HepG2 (cell line): Measurements from ENCODE around the gene YIF1A. TPM values are rescaled to one million over a fixed set of nuclear protein-coding genes. Genes with fewer than 3 reads are reported as not detected.

ENCODE experiments used
- ARHGAP35 ChIP-seq: sonication (generic); formaldehyde crosslinking; IDR thresholded peaks from 2 replicates; pipeline ENCODE4 v1.9.0; 2022; ENCODE audit warnings: mild to moderate bottlenecking, inconsistent platforms, moderate library complexity, missing genetic modification reagents, borderline replicate concordance
- CEBPG ChIP-seq: IDR thresholded peaks from 2 replicates; pipeline ENCODE4 v1.6.1; 2016
- CENPX ChIP-seq: sonication (generic); formaldehyde crosslinking; IDR thresholded peaks from 2 replicates; pipeline ENCODE4 v1.9.0; 2021; ENCODE audit warnings: mild to moderate bottlenecking, missing genetic modification reagents, moderate library complexity
- ERF ChIP-seq: IDR thresholded peaks from 2 replicates; pipeline ENCODE4 v1.6.1; 2018; ENCODE audit warnings: missing biosample characterization, missing genetic modification reagents
- FOXK1 ChIP-seq: sonication (generic); formaldehyde crosslinking; IDR thresholded peaks from 2 replicates; pipeline ENCODE4 v1.4.0; 2020; ENCODE audit warnings: low read depth, missing genetic modification reagents, borderline replicate concordance
- KAT7 ChIP-seq: IDR thresholded peaks from 2 replicates; pipeline ENCODE4 v1.6.1; 2018; ENCODE audit warnings: borderline replicate concordance, missing compliant biosample characterization
- KLF11 ChIP-seq: IDR thresholded peaks from 2 replicates; pipeline ENCODE4 v1.6.1; 2016; ENCODE audit warnings: missing compliant biosample characterization
- MEF2D ChIP-seq: sonication (generic); formaldehyde crosslinking; IDR thresholded peaks from 2 replicates; pipeline ENCODE4 v1.5.1; 2020; ENCODE audit warnings: mild to moderate bottlenecking, missing genetic modification reagents
- MIXL1 ChIP-seq: IDR thresholded peaks from 2 replicates; pipeline ENCODE4 v1.6.1; 2016
- MXI1 ChIP-seq: IDR thresholded peaks from 3 replicates; pipeline ENCODE4 v1.6.1; 2012; ENCODE audit warnings: low read depth, low read length, inconsistent platforms, borderline replicate concordance
- NBN ChIP-seq: fragments of 450-650 bp; conservative IDR thresholded peaks from 2 replicates; pipeline ENCODE4 v1.6.1; 2017
- NFYC ChIP-seq: IDR thresholded peaks from 2 replicates; pipeline ENCODE4 v1.6.1; 2016; ENCODE audit warnings: missing genetic modification reagents, missing compliant biosample characterization
- ONECUT2 ChIP-seq: sonication (generic); formaldehyde crosslinking; IDR thresholded peaks from 2 replicates; pipeline ENCODE4 v1.4.0; 2020; ENCODE audit warnings: missing genetic modification reagents
- POLR2A ChIP-seq, 2 experiments: IDR thresholded peaks; 2 replicates each; pipeline ENCODE4 v1.6.1; 2011; ENCODE audit warnings: low read depth in 2 of 2, low read length in 2 of 2, mild to moderate bottlenecking in 1 of 2, moderate library complexity in 1 of 2; ENCODE audit not compliant: insufficient read depth in 1 of 2
- RBAK ChIP-seq: sonication (generic); formaldehyde crosslinking; IDR thresholded peaks from 2 replicates; pipeline ENCODE4 v1.5.1; 2020; ENCODE audit warnings: mild to moderate bottlenecking, missing genetic modification reagents
- XBP1 ChIP-seq: sonication (generic); formaldehyde crosslinking; IDR thresholded peaks from 2 replicates; pipeline ENCODE4 v1.5.0; 2020; ENCODE audit warnings: missing genetic modification reagents
- ZEB1 ChIP-seq: IDR thresholded peaks from 2 replicates; pipeline ENCODE4 v1.6.1; 2012; ENCODE audit warnings: mild to moderate bottlenecking, low read depth, inconsistent platforms; ENCODE audit not compliant: insufficient replicate concordance
- ZMYM2 ChIP-seq: sonication (generic); formaldehyde crosslinking; IDR thresholded peaks from 2 replicates; pipeline ENCODE4 v1.8.0; 2022; ENCODE audit warnings: mild to moderate bottlenecking, missing genetic modification reagents
- ZNF430 ChIP-seq: sonication (generic); formaldehyde crosslinking; IDR thresholded peaks from 2 replicates; pipeline ENCODE4 v1.9.0; 2021; ENCODE audit warnings: mild to moderate bottlenecking, missing genetic modification reagents
- ZNF547 ChIP-seq: sonication (generic); formaldehyde crosslinking; IDR thresholded peaks from 2 replicates; pipeline ENCODE4 v1.5.1; 2020; ENCODE audit warnings: mild to moderate bottlenecking, missing genetic modification reagents
- ZNF562 ChIP-seq: sonication (generic); formaldehyde crosslinking; IDR thresholded peaks from 2 replicates; pipeline ENCODE4 v1.8.0; 2022; ENCODE audit warnings: missing genetic modification reagents, borderline replicate concordance
- ZNF792 ChIP-seq: IDR thresholded peaks from 2 replicates; pipeline ENCODE4 v1.6.1; 2016
- polyA plus RNA-seq, 8 experiments: library from polyadenylated mRNA; depleted of rRNA in 3 of 8; stranded (reverse) in 7 of 8; unstranded in 1 of 8; fragments of >200 nt; fragmentation: Illumina TruSeq in 4 of 8; extraction: Trizol in 4 of 8; gene quantifications; 2 replicates each; pipeline versions ENCODE4 v1.2.1 to v1.2.3, GENCODE V29; 2011 to 2016; ENCODE audit warnings: low read depth in 4 of 8, missing spikeins in 1 of 8, mixed read lengths in 1 of 8; ENCODE audit not compliant: insufficient read depth in 1 of 8
- total RNA-seq, 5 experiments: library from RNA; depleted of rRNA; stranded (reverse); fragments of >200 nt; fragmentation: Illumina TruSeq; extraction: Trizol; gene quantifications; 2 replicates each; pipeline ENCODE4 v1.2.3, GENCODE V29; 2016; ENCODE audit warnings: low read depth in 1 of 5
- TF ChIP-seq, protein P1 (sequence below), 2 experiments: fragments of 450-650 bp in 1 of 2; sonication (generic) in 1 of 2; formaldehyde crosslinking; IDR thresholded peaks; 2 replicates each; pipeline versions ENCODE4 v1.5.0 to v1.8.0; 2020 to 2022; ENCODE audit warnings: mild to moderate bottlenecking in 1 of 2, missing genetic modification reagents in 1 of 2
- TF ChIP-seq, protein P2 (sequence below): sonication (generic); formaldehyde crosslinking; IDR thresholded peaks from 2 replicates; pipeline ENCODE4 v1.8.1; 2023; ENCODE audit warnings: mild to moderate bottlenecking, missing genetic modification reagents
- TF ChIP-seq, protein P3 (sequence below): IDR thresholded peaks from 2 replicates; pipeline ENCODE4 v1.6.1; 2016; ENCODE audit warnings: missing biosample characterization, missing genetic modification reagents, low read depth
- TF ChIP-seq, protein P4 (sequence below): sonication (generic); IDR thresholded peaks from 2 replicates; pipeline ENCODE4 v1.6.1; 2016; ENCODE audit warnings: low read depth, borderline replicate concordance
- TF ChIP-seq, protein P5 (sequence below): sonication (generic); formaldehyde crosslinking; IDR thresholded peaks from 2 replicates; pipeline ENCODE4 v1.8.0; 2022; ENCODE audit warnings: mild to moderate bottlenecking, missing genetic modification reagents

Gene YIF1A
- total and polyA plus RNA-seq, 2 of the 13 experiments (the other 11 are each of a cell fraction or from before 2014, with no cell fraction given): 133 to 145 TPM

DNA sequence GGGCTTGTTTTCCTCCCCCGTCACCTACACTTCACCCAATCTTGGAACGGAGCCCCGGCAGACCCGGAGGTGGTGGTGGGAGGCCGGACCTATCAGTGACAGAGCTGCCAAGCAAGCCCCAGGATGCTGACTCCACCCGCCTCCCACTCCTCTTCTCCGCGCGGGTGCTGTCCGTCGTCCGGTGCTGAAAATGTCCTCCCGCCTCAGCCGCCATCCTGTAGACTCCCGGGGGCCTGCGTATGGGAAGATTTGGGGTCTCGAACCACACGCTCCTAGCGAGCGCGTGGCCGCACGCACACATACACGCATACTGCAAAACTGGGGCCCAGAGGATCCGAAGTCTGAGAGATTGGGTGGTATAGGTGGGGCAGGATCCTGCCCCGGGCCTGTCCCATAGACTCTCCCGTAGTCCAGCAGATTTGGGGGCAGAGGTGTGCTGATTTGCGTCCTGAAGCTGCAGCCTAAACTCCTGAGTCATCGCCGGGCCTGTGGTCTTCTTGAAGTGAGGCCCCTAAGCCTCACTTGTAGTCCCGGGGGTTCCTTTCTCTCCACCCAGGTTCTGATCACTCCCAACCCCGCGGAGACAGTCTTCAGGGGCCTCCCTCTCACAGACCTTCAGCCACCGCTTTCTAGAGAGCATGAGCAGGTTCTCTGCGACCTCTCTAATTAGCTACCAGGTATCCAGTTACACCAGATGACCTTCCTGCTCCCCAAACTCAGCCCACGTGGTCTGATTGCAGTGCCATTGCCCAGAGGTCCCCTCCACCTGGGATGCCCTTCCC is 796 bp upstream of the YIF1A start (continued):
- no peak for TF ChIP-seq ONECUT2 (CRISPR knock-in tag)
- no peak for TF ChIP-seq NFYC
- peak; percentile 82 for TF ChIP-seq ZNF547 (CRISPR knock-in tag)
- peak; percentile 89 for TF ChIP-seq ZNF430 (CRISPR knock-in tag)
- 0 out of 2 replicates have a peak, but pooled peaks have one; percentile 73 for TF ChIP-seq ARHGAP35
- 0 out of 2 replicates have a peak, but pooled peaks have one; percentile 36 for TF ChIP-seq ZNF562
- TF ChIP-seq, protein P1, sequence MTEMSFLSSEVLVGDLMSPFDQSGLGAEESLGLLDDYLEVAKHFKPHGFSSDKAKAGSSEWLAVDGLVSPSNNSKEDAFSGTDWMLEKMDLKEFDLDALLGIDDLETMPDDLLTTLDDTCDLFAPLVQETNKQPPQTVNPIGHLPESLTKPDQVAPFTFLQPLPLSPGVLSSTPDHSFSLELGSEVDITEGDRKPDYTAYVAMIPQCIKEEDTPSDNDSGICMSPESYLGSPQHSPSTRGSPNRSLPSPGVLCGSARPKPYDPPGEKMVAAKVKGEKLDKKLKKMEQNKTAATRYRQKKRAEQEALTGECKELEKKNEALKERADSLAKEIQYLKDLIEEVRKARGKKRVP (CRISPR knock-in tag; IDR thresholded peaks at IDR 0.05): peak in 1 of 2 experiments; percentile 41; a peak in 1 of 4 replicates
- TF ChIP-seq ZEB1: no peak
- no peak for TF ChIP-seq CENPX (CRISPR knock-in tag)
- no peak for TF ChIP-seq NBN
- 0 out of 2 replicates have a peak, but pooled peaks have one; percentile 35 for TF ChIP-seq ZMYM2 (CRISPR knock-in tag)
- peak; percentile 28; the same call in 1 of the 2 replicates for TF ChIP-seq MIXL1 (CRISPR knock-in tag)
- TF ChIP-seq KLF11 (CRISPR knock-in tag): no peak
- no peak for TF ChIP-seq POLR2A (IDR thresholded peaks at IDR 0.05; ENCODE audit: insufficient read depth in 1 of 2, low read depth in 2 of 2, low read length in 2 of 2)
- TF ChIP-seq RBAK (CRISPR knock-in tag): 0 out of 2 replicates have a peak, but pooled peaks have one; percentile 33
- TF ChIP-seq, protein P2, sequence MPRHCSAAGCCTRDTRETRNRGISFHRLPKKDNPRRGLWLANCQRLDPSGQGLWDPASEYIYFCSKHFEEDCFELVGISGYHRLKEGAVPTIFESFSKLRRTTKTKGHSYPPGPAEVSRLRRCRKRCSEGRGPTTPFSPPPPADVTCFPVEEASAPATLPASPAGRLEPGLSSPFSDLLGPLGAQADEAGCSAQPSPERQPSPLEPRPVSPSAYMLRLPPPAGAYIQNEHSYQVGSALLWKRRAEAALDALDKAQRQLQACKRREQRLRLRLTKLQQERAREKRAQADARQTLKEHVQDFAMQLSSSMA (CRISPR knock-in tag): no peak
- TF ChIP-seq MEF2D (CRISPR knock-in tag): peak; percentile 72; the same call in 1 of the 2 replicates
- 0 out of 2 replicates have a peak, but pooled peaks have one; percentile 27 for TF ChIP-seq XBP1 (CRISPR knock-in tag)
- peak; percentile 46; the same call in 1 of the 2 replicates for TF ChIP-seq FOXK1 (CRISPR knock-in tag)
- TF ChIP-seq KAT7 (CRISPR knock-in tag): 0 out of 2 replicates have a peak, but pooled peaks have one; percentile 34
- TF ChIP-seq ERF (CRISPR knock-in tag): peak; percentile 48; the same call in 1 of the 2 replicates
- TF ChIP-seq, protein P3, sequence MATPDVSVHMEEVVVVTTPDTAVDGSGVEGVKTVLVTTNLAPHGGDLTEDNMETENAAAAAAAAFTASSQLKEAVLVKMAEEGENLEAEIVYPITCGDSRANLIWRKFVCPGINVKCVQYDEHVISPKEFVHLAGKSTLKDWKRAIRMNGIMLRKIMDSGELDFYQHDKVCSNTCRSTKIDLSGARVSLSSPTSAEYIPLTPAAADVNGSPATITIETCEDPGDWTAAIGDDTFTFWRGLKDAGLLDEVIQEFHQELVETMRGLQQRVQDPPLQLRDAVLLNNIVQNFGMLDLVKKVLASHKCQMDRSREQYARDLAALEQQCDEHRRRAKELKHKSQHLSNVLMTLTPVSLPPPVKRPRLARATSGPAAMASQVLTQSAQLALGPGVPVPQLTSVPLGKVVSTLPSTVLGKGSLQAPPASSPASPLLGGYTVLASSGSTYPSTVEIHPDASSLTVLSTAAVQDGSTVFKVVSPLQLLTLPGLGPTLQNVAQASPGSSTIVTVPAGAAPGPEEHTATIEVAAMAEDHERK (CRISPR knock-in tag): no peak
- TF ChIP-seq MXI1: peak; percentile 92; the same call in 2 of the 3 replicates
- TF ChIP-seq, protein P4, sequence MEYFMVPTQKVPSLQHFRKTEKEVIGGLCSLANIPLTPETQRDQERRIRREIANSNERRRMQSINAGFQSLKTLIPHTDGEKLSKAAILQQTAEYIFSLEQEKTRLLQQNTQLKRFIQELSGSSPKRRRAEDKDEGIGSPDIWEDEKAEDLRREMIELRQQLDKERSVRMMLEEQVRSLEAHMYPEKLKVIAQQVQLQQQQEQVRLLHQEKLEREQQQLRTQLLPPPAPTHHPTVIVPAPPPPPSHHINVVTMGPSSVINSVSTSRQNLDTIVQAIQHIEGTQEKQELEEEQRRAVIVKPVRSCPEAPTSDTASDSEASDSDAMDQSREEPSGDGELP: no peak
- no peak for TF ChIP-seq CEBPG (CRISPR knock-in tag)
- TF ChIP-seq, protein P5, sequence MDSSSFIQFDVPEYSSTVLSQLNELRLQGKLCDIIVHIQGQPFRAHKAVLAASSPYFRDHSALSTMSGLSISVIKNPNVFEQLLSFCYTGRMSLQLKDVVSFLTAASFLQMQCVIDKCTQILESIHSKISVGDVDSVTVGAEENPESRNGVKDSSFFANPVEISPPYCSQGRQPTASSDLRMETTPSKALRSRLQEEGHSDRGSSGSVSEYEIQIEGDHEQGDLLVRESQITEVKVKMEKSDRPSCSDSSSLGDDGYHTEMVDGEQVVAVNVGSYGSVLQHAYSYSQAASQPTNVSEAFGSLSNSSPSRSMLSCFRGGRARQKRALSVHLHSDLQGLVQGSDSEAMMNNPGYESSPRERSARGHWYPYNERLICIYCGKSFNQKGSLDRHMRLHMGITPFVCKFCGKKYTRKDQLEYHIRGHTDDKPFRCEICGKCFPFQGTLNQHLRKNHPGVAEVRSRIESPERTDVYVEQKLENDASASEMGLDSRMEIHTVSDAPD (CRISPR knock-in tag): no peak
- TF ChIP-seq ZNF792 (CRISPR knock-in tag): peak; percentile 78
